Activated CD4-positive, alpha-beta T cell treated with anti-CD3 and anti-CD28 coated beads for 36 hours (primary cell): ENCODE measurements around the gene MYLK. TPM values are rescaled to one million over a fixed set of nuclear protein-coding genes. Genes with fewer than 3 reads are reported as not detected.

ENCODE experiments used
- ATAC-seq: fragments of 200-7000 bp; cut with Tn5 transposase; one replicate; pipeline ENCODE4 v1.10.0; 2021; ENCODE audit warnings: mild to moderate bottlenecking, moderate library complexity
- CTCF ChIA-PET: fragments of 350-600 bp; sonication (Branson Sonifier 250); formaldehyde crosslinking; loops from one replicate; lab custom pipeline; 2021; ENCODE audit warnings: antibody characterized with exemption; lab: Charles Lee
- POLR2A ChIA-PET: fragments of 350-600 bp; sonication (Branson Sonifier 250); formaldehyde crosslinking; loops from one replicate; lab custom pipeline; 2021; ENCODE audit warnings: antibody characterized with exemption, inconsistent platforms; lab: Charles Lee
- DNase-seq: peaks from one replicate; pipeline ENCODE4 v3.0.0-alpha.2; 2020
- H3K27ac Mint-ChIP-seq: one replicate; pipeline ENCODE4 v1.8.0; 2021; ENCODE audit warnings: mixed read lengths
- H3K27me3 Mint-ChIP-seq: one replicate; pipeline ENCODE4 v1.8.0; 2021; ENCODE audit warnings: mixed read lengths
- H3K36me3 Mint-ChIP-seq: one replicate; pipeline ENCODE4 v1.8.0; 2021; ENCODE audit warnings: low read depth, mixed read lengths
- H3K4me1 Mint-ChIP-seq: one replicate; pipeline ENCODE4 v1.8.0; 2021; ENCODE audit warnings: mixed read lengths
- H3K4me3 Mint-ChIP-seq: one replicate; pipeline ENCODE4 v1.8.0; 2021; ENCODE audit warnings: mild to moderate bottlenecking, moderate library complexity, mixed read lengths
- H3K9me3 Mint-ChIP-seq: one replicate; pipeline ENCODE4 v1.8.0; 2021; ENCODE audit warnings: low read depth, mixed read lengths
- intact Hi-C, 2 experiments: fragments of 100-400 bp; cut with DNase I in 1 of 2; cut with micrococcal nuclease in 1 of 2; formaldehyde crosslinking; loops; one replicate each; pipeline versions ENCODE4 v1.14.2 to v1.15.1; 2022 to 2024; cut with DNase I, micrococcal nuclease
- total RNA-seq, 2 experiments: library from RNA; stranded (reverse); gene quantifications; one replicate each; pipeline ENCODE4 v1.2.3, GENCODE V29; 2021

MYLK gene
- total RNA-seq, 2 experiments from 2014 or later: 0.07 TPM; not detected in 1

DNA sequence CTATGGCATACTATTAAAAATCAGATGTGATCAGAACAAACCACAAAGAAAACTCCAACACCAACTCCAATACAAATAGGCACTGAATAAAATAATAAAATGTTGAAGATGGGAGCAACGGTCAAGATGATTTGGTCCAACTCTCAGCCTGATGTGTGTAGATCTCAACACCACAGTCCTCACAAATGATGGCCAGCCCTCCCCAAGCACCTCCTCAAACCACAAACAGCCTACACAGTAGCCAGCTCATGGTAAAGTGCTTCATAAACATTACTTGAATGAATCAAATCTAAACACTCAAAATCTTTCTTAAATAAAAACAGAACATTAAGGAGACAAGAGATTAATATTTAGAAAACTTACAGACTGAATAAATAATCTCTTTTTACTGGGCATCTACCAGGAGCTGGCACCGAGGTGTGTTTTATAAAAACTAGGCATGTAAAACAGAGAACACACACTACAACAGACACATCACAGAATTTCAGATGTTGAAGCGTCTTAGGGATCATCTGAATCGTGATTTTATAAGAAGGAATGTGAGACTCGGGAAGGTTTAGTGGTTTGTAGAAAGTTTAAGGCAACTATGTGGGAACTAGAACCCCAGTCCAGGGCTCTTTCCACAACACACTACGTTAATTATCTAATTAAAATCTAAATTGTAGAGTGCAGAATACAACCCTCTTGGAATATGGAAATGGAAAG, 102.4 kb downstream of the MYLK start:
- no peaks in the 10 kb centered on the region for H3K4me1 Mint-ChIP-seq
- no peaks in the 10 kb centered on the region for H3K9me3 Mint-ChIP-seq
- ChIA-PET CTCF (no interaction called here), POLR2A (no interaction called here)
- H3K36me3 Mint-ChIP-seq: no peaks in the 10 kb centered on the region
- H3K27ac Mint-ChIP-seq: no peak overlapping the region
- ATAC-seq: no peak
- intact Hi-C loops: no loop called here
- no peak overlapping the region for H3K4me3 Mint-ChIP-seq
- no peak for DNase-seq
- H3K27me3 Mint-ChIP-seq: no peaks in the 10 kb centered on the region

GRCh38 chr3:123781138-123781537, 103.0 kb downstream of the MYLK start:
- POLR2A ChIA-PET: no interaction called here

DNA sequence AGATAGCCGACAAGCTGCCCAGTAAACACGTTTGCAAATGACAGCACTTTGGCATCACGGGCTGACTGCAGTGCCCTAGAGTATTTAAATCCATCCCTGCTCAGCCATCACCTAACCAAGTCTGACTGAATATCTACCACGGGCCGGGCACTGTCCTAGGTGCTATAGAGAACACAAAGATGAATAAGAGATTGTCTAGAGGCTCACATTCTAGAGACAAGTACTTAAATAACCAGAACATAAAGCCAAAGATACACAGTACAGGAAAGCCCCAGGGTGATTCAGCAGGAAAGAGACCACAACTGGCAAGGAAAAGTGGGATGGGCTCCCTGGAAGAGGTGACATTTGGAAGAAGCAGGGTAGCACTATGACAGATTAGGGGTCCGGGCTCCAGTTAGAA, 103.5 kb downstream of the MYLK start:
- ATAC-seq (no peak), DNase-seq (no peak)
- Mint-ChIP-seq H3K9me3 (no peaks in the 10 kb centered on the region), H3K27ac (no peak overlapping the region), H3K4me1 (no peaks in the 10 kb centered on the region), H3K36me3 (no peaks in the 10 kb centered on the region), H3K4me3 (no peak overlapping the region), H3K27me3 (no peaks in the 10 kb centered on the region)
- ChIA-PET CTCF (no interaction called here), POLR2A (no interaction called here)
- intact Hi-C loops: no loop called here

More at GRCh38 chr3:123781138-123781537, 103.0 kb downstream of the MYLK start:
- Mint-ChIP-seq H3K27ac (no peak overlapping the region), H3K27me3 (no peaks in the 10 kb centered on the region), H3K36me3 (no peaks in the 10 kb centered on the region), H3K4me3 (no peak overlapping the region), H3K9me3 (no peaks in the 10 kb centered on the region), H3K4me1 (no peaks in the 10 kb centered on the region)
- CTCF ChIA-PET: no interaction called here
- intact Hi-C loops: no loop called here
- ATAC-seq (no peak), DNase-seq (no peak)

DNA sequence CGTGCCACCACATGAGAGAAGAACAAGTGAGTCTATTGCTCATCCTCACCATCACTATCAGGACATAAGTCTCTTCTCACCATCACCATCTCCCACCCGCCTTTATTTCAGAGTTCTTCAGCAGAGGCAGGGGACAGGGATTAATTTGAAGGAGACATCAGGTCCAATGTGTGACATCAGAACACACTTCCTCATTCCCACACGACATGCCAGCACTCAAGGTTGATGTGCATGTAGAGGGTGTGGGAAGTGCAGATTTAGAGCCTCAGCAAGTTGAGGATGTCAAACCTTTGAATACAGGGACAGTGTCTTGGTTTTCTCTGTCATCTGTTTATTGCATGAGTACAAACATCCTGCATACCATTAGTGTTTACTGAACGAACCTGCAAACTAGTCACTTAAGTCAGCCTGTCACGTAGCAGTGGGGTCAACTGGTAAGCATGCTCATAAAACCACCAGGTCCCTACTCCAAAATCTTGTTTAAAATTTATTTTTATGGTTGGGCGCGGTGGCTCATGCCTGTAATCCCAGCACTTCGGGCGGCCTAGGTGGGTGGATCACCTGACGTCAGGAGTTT, 104.4 kb downstream of the MYLK start:
- Mint-ChIP-seq H3K27me3 (no peaks in the 10 kb centered on the region), H3K4me1 (no peaks in the 10 kb centered on the region), H3K27ac (no peak overlapping the region), H3K4me3 (no peak overlapping the region), H3K36me3 (no peaks in the 10 kb centered on the region), H3K9me3 (no peaks in the 10 kb centered on the region)
- DNase-seq (no peak), ATAC-seq (no peak)
- intact Hi-C loops: no loop called here
- ChIA-PET POLR2A (no interaction called here), CTCF (no interaction called here)

DNA sequence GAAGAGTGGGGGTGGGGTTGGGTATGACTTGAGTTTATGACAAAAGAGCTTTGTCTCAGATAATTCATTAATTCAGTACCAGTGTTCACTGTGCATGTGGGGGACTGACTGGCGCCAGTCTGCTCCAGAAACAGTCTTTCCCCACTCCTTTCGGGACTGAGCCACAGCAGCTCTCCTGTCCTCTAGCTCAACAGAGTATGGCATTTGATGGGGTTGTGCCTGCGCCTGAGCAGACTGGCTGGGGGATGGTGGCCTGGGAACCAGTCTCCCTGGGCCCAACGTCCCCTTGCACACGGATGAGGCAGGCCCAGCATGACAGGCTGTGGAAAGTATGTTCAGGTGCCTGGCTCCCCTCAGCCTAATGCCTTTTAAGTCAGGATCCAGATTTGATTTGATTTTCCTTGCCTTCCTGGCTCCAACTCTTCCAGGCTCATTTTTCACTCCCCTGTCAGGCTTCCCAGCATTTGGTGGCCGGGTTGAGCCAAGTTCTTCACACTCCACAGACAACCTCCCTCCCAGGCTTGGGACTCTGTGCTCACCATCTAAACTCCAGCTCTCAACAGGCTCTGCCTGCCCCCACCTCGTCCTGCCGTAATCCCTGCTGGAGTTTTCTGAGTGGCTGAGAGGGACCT, 105.0 kb downstream of the MYLK start:
- Mint-ChIP-seq H3K4me3 (no peak overlapping the region), H3K36me3 (no peaks in the 10 kb centered on the region), H3K9me3 (no peaks in the 10 kb centered on the region), H3K27ac (no peak overlapping the region), H3K27me3 (no peaks in the 10 kb centered on the region), H3K4me1 (no peaks in the 10 kb centered on the region)
- intact Hi-C loops: no loop called here
- no peak for DNase-seq
- ChIA-PET POLR2A (no interaction called here), CTCF (interaction anchor here (0.6 kb wide), 1 partner anchor 286 kb away, joined by 4 read pairs; no protein-coding TSS in a partner anchor)
- ATAC-seq: no peak

GRCh38 chr3:123778525-123778924, 105.6 kb downstream of the MYLK start:
- CTCF ChIA-PET: no interaction called here

DNA sequence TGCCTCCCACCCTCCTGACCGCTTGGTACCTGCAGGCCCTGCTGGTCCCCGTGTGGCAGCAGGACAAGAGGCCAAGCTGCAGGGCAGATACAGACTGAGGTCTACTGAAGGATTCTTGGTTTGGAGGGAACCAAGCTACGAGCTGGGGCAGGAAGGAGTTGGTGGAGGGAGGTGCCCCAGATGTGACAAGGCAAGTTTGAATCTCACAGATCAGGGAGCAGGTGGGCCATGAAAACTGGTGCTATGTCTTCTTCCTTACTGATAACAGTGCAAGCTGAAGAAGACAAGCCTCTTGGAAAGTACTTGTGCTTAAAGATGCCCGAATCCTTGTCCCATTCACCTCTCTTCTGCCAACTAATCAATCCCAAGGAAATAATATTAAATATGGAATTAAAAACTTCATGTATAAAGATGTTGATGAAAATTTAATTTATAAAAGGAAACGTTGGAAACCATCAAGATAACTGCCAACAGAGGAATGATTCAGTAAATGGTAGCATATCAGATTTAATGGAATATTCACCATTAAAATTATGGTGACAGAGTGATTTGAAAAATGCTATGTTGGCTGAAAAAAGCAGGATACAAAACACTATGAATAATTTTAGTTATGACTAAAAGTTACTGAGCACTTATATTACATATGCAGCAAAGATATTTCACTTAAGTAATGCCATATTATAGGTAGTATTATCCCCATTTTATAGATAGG, 107.9 kb downstream of the MYLK start:
- Mint-ChIP-seq H3K4me3 (no peak overlapping the region), H3K4me1 (no peaks in the 10 kb centered on the region), H3K36me3 (no peaks in the 10 kb centered on the region), H3K9me3 (no peaks in the 10 kb centered on the region), H3K27me3 (no peaks in the 10 kb centered on the region), H3K27ac (no peak overlapping the region)
- ATAC-seq (no peak), DNase-seq (no peak)
- intact Hi-C loops: no loop called here
- ChIA-PET POLR2A (no interaction called here), CTCF (interaction anchor here (1.0 to 1.5 kb wide), 2 partner anchors 35 to 204 kb away, joined by 3 to 6 read pairs; no protein-coding TSS in a partner anchor)

More at GRCh38 chr3:123778525-123778924, 105.6 kb downstream of the MYLK start:
- no peaks in the 10 kb centered on the region for H3K4me1 Mint-ChIP-seq
- no peak for ATAC-seq
- H3K9me3 Mint-ChIP-seq: no peaks in the 10 kb centered on the region
- POLR2A ChIA-PET: no interaction called here
- no peaks in the 10 kb centered on the region for H3K36me3 Mint-ChIP-seq
- no peak overlapping the region for H3K4me3 Mint-ChIP-seq
- H3K27ac Mint-ChIP-seq: no peak overlapping the region
- DNase-seq: no peak
- no peaks in the 10 kb centered on the region for H3K27me3 Mint-ChIP-seq
- intact Hi-C loops: no loop called here

DNA sequence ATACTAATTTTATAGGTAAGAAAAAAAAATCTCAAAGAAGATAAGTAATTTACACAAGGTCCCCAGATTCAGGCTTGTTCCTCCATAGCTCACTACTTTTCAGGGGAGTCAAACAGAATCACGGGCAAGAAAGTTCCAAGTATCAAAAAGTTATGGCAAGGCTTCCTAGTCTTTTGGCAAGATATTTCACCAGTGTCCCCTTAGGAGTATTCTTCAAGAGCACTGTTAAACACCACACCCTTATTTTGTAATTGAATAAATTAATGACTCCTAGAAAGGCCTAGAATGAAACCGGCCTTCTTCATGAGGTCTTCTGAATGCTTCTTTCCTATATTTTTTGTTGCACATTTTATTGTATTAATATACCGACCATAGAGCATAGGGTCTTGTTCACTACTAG, 109.7 kb downstream of the MYLK start:
- ChIA-PET CTCF (no interaction called here), POLR2A (interaction anchor here (0.7 kb wide), 1 partner anchor 112 kb away, joined by 3 read pairs; no protein-coding TSS in a partner anchor)
- Mint-ChIP-seq H3K27ac (no peak overlapping the region), H3K27me3 (no peaks in the 10 kb centered on the region), H3K4me1 (no peaks in the 10 kb centered on the region), H3K9me3 (no peaks in the 10 kb centered on the region), H3K4me3 (no peak overlapping the region), H3K36me3 (no peaks in the 10 kb centered on the region)
- DNase-seq (no peak), ATAC-seq (no peak)
- intact Hi-C loops: no loop called here

GRCh38 chr3:123773681-123774431, 110.3 kb downstream of the MYLK start:
- ATAC-seq (no peak), DNase-seq (no peak)
- CTCF ChIA-PET: no interaction called here
- Mint-ChIP-seq H3K36me3 (no peaks in the 10 kb centered on the region), H3K4me3 (no peak overlapping the region), H3K27ac (no peak overlapping the region), H3K9me3 (no peaks in the 10 kb centered on the region), H3K27me3 (peaks cover under 1% of the 10 kb centered on the region), H3K4me1 (no peaks in the 10 kb centered on the region)
- POLR2A ChIA-PET: interaction anchor here (0.6 to 0.7 kb wide), 2 partner anchors 18 to 111 kb away, joined by 3 to 4 read pairs; no protein-coding TSS in a partner anchor
- intact Hi-C loops: no loop called here

GRCh38 chr3:123769356-123769743, 114.8 kb downstream of the MYLK start:
- intact Hi-C loops: no loop called here
- Mint-ChIP-seq H3K9me3 (no peaks in the 10 kb centered on the region), H3K27ac (no peak overlapping the region), H3K4me1 (no peaks in the 10 kb centered on the region), H3K36me3 (no peaks in the 10 kb centered on the region), H3K27me3 (peaks cover 1% of the 10 kb centered on the region), H3K4me3 (no peak overlapping the region)
- DNase-seq: no peak
- ChIA-PET CTCF (no interaction called here), POLR2A (no interaction called here)
- no peak for ATAC-seq
